Spleen (tissue), 11 donors: ENCODE measurements around the gene AGER. TPM values are rescaled to one million over a fixed set of nuclear protein-coding genes. Genes with fewer than 3 reads are reported as not detected.
"Not testable (repeated sequence)": the region's sequence is repeated elsewhere in the genome, so short reads cannot be mapped to it uniquely, and the experiment has no call there.

Experiments
- DNase-seq: peaks from one replicate; pipeline ENCODE4 v3.0.0-alpha.2; 2020
- H3K27ac ChIP-seq, 8 donors: fragments of 200-600 bp; sonication (generic) in 7 of 8; 1 replicate in 4 of 8; 2 replicates in 4 of 8; pipeline versions ENCODE4 v1.5.0 to v1.8.0; 2016 to 2021; ENCODE audit warnings: inconsistent platforms in 4 of 8, mild to moderate bottlenecking in 4 of 8, moderate library complexity in 1 of 8
- H3K27me3 ChIP-seq, 7 donors: fragments of 200-600 bp; sonication (generic) in 6 of 7; replicated peaks in 1 of 7; 1 replicate in 4 of 7; 2 replicates in 3 of 7; pipeline versions ENCODE4 v1.5.0 to v1.8.0; 2016 to 2021; ENCODE audit warnings: inconsistent platforms in 3 of 7, mild to moderate bottlenecking in 1 of 7
- H3K36me3 ChIP-seq, 6 donors: fragments of 200-600 bp; sonication (generic) in 5 of 6; 1 replicate in 4 of 6; 2 replicates in 2 of 6; pipeline versions ENCODE4 v1.5.0 to v1.8.0; 2016 to 2021; ENCODE audit warnings: inconsistent platforms in 2 of 6
- H3K4me1 ChIP-seq, 6 donors: fragments of 200-600 bp; sonication (generic) in 5 of 6; 1 replicate in 3 of 6; 2 replicates in 3 of 6; pipeline versions ENCODE4 v1.5.0 to v1.8.0; 2016 to 2021; ENCODE audit warnings: inconsistent platforms in 3 of 6
- H3K4me3 ChIP-seq, 8 donors: fragments of 200-600 bp; sonication (generic) in 7 of 8; 1 replicate in 4 of 8; 2 replicates in 4 of 8; pipeline versions ENCODE4 v1.5.0 to v1.8.0; 2016 to 2021; ENCODE audit warnings: inconsistent platforms in 4 of 8, mild to moderate bottlenecking in 4 of 8, moderate library complexity in 2 of 8
- H3K9me3 ChIP-seq, 8 donors: fragments of 200-600 bp; sonication (generic) in 7 of 8; 1 replicate in 4 of 8; 2 replicates in 4 of 8; pipeline versions ENCODE4 v1.5.0 to v1.8.0; 2016 to 2021; ENCODE audit warnings: inconsistent platforms in 4 of 8
- CTCF ChIP-seq, 11 experiments: fragments of 200-600 bp in 7 of 11; fragments of 450-650 bp in 4 of 11; sonication (generic) in 4 of 11; IDR thresholded peaks in 8 of 11; conservative IDR thresholded peaks in 3 of 11; 1 replicate in 7 of 11; 2 replicates in 4 of 11; pipeline versions ENCODE4 v1.4.0 to v1.8.0; 2016 to 2021; ENCODE audit warnings: antibody characterized with exemption in 11 of 11, inconsistent platforms in 4 of 11, mild to moderate bottlenecking in 1 of 11
- POLR2A ChIP-seq, 3 donors: fragments of 450-650 bp; IDR thresholded peaks; one replicate each; pipeline ENCODE4 v1.5.1; 2017; ENCODE audit warnings: antibody characterized with exemption in 3 of 3, mild to moderate bottlenecking in 1 of 3
- POLR2AphosphoS5 ChIP-seq, 3 donors: sonication (generic); formaldehyde crosslinking; IDR thresholded peaks; one replicate each; pipeline ENCODE4 v1.5.1; 2017; ENCODE audit warnings: antibody characterized with exemption in 3 of 3
- WGBS, 5 donors: extraction: QIAGEN DNeasy Blood & Tissue Kit in 3 of 5; methylation state at CpG; one replicate each; pipeline versions ENCODE4 v1.1.5 to v1.1.7; 2013 to 2018; 5-methylcytosine and 5-hydroxymethylcytosine counted together
- intact Hi-C: fragments of 100-400 bp; cut with DNase I; formaldehyde crosslinking; loops from one replicate; pipeline ENCODE4 v1.15.0; 2023; ENCODE audit warnings: low total_unique reads
- polyA plus RNA-seq, 3 donors: library from polyadenylated mRNA; stranded (reverse); fragments of 200-250 nt; gene quantifications; one replicate each; pipeline ENCODE4 v1.2.1, GENCODE V29; 2013
- total RNA-seq, 7 donors: library from RNA; depleted of rRNA in 3 of 7; stranded (reverse); fragments of >200 nt in 3 of 7; fragmentation: NEBNext Ultra II Directional in 4 of 7; extraction: Animal tissue kit (Norgen Biotek cat#: 25700) in 4 of 7; gene quantifications; one replicate each; pipeline versions ENCODE4 v1.1.0 to v1.2.1, GENCODE V29; 2016 to 2021
- donor health status: healthy with polysubstance abuse.
- donor health status: DM: no; HTN: no; CAD: no; lungs with moderate emphysema.
- donor health status: DM: no; HTN: no; CAD: no.
- donor health status: Bipolar disorder and iron deficiency.
- donor health status: healthy.
- donor health status: DM: no; HTN: no; CAD: no.
- donor health status: DM: yes; HTN: yes; CAD: no.

The AGER gene
- total and polyA plus RNA-seq, 10 donors: 7.4 to 50.9 (median 23.2) TPM

- Histone ChIP-seq H3K27ac (no peak overlapping the region), H3K27me3 (peaks cover 0 to 53% (median 39%) of the 10 kb centered on the region in 7 donors), H3K4me1 (peaks cover 0 to 39% (median 16%) of the 10 kb centered on the region in 6 donors), H3K9me3 (no peaks in the 10 kb centered on the region), H3K36me3 (no peaks in the 10 kb centered on the region), H3K4me3 (no peak overlapping the region)
- 55 to 59% (median 57%) methylated on average over 4 of the region's 4 CpGs for WGBS, 5 donors
- no peak for DNase-seq
- TF ChIP-seq POLR2AphosphoS5 (IDR thresholded peaks at IDR 0.05) (no peak), CTCF (IDR thresholded peaks at IDR 0.05 in 8 of 11, conservative IDR thresholded peaks at IDR 0.05 in 3 of 11) (no peak), POLR2A (IDR thresholded peaks at IDR 0.05) (no peak)
- intact Hi-C loops: no loop called here
Observed at GRCh38 chr6:32146687-32147086, 37.4 kb downstream of the AGER start.

GRCh38 chr6:32146287-32146686 is 37.8 kb downstream of the AGER start:
- TF ChIP-seq CTCF (IDR thresholded peaks at IDR 0.05 in 8 of 11, conservative IDR thresholded peaks at IDR 0.05 in 3 of 11) (no peak), POLR2AphosphoS5 (IDR thresholded peaks at IDR 0.05) (no peak)
- H3K4me3 ChIP-seq: no peak overlapping the region
- peaks cover 0 to 49% (median 36%) of the 10 kb centered on the region in 7 donors for H3K27me3 ChIP-seq
- H3K4me1 ChIP-seq: peaks cover 0 to 35% (median 16%) of the 10 kb centered on the region in 6 donors
- intact Hi-C loops: no loop called here
- DNase-seq: no peak
- no peaks in the 10 kb centered on the region for H3K9me3 ChIP-seq
- H3K36me3 ChIP-seq: no peaks in the 10 kb centered on the region
- WGBS, 5 donors: 81 to 92% (median 89%) methylated on average over 1 of the region's 1 CpG
- H3K27ac ChIP-seq: no peak overlapping the region

GRCh38 chr6:32144238-32144637 is 39.8 kb downstream of the AGER start:
- H3K27me3 ChIP-seq: peaks cover 0 to 28% (median 16%) of the 10 kb centered on the region in 7 donors
- intact Hi-C loops: not testable (repeated sequence)
- 79 to 92% (median 87%) methylated on average over 7 of the region's 7 CpGs for WGBS, 5 donors

GRCh38 chr6:32140420-32141046 is 43.5 kb downstream of the AGER start:
- Histone ChIP-seq H3K9me3 (no peaks in the 10 kb centered on the region), H3K27me3 (no peaks in the 10 kb centered on the region), H3K36me3 (no peaks in the 10 kb centered on the region), H3K4me1 (no peaks in the 10 kb centered on the region), H3K4me3 (no peak overlapping the region), H3K27ac (no peak overlapping the region)
- 55 to 88% (median 75%) methylated on average over 5 of the region's 5 CpGs for WGBS, 5 donors
- TF ChIP-seq CTCF (IDR thresholded peaks at IDR 0.05 in 8 of 11, conservative IDR thresholded peaks at IDR 0.05 in 3 of 11) (no peak), POLR2A (IDR thresholded peaks at IDR 0.05) (no peak), POLR2AphosphoS5 (IDR thresholded peaks at IDR 0.05) (no peak)
- intact Hi-C loops: no loop called here
- no peak for DNase-seq

More at GRCh38 chr6:32144238-32144637, 39.8 kb downstream of the AGER start:
- not testable (repeated sequence) for H3K4me3 ChIP-seq, H3K36me3 ChIP-seq, H3K27ac ChIP-seq, DNase-seq, H3K9me3 ChIP-seq
- H3K4me1 ChIP-seq: peaks cover 0 to 14% (median 7%) of the 10 kb centered on the region in 6 donors
